ENCODE results near the gene CHEK1. TPM values are rescaled to one million over a fixed set of nuclear protein-coding genes. Genes with fewer than 3 reads are reported as not detected.

Gene CHEK1
- polyA plus RNA-seq, 1 experiment = 33.2 TPM

- CTCF ChIA-PET = no interaction called here
- TF ChIP-seq, protein P1, sequence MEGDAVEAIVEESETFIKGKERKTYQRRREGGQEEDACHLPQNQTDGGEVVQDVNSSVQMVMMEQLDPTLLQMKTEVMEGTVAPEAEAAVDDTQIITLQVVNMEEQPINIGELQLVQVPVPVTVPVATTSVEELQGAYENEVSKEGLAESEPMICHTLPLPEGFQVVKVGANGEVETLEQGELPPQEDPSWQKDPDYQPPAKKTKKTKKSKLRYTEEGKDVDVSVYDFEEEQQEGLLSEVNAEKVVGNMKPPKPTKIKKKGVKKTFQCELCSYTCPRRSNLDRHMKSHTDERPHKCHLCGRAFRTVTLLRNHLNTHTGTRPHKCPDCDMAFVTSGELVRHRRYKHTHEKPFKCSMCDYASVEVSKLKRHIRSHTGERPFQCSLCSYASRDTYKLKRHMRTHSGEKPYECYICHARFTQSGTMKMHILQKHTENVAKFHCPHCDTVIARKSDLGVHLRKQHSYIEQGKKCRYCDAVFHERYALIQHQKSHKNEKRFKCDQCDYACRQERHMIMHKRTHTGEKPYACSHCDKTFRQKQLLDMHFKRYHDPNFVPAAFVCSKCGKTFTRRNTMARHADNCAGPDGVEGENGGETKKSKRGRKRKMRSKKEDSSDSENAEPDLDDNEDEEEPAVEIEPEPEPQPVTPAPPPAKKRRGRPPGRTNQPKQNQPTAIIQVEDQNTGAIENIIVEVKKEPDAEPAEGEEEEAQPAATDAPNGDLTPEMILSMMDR (IDR thresholded peaks at IDR 0.05; ENCODE audit: low read depth, low read length) = no peak
- POLR2A ChIA-PET = no interaction called here
- no peak overlapping the region for H3K27ac ChIP-seq (ENCODE audit: low read depth, low read length)
- no peak overlapping the region for H3K4me3 ChIP-seq (ENCODE audit: low read depth, low read length)
- no peak for DNase-seq (ENCODE audit: low read depth, low spot score)
- H3K9me3 ChIP-seq (ENCODE audit: control insufficient read depth, insufficient read depth, low read length) = no peaks in the 10 kb centered on the region
- H3K27me3 ChIP-seq (ENCODE audit: control insufficient read depth, insufficient read depth, low read length) = no peaks in the 10 kb centered on the region
These were observed 1.9 kb upstream of the CHEK1 start for GRCh38 chr11:125623064-125623463.

- POLR2A ChIA-PET = interaction anchor here (0.6 to 1.5 kb wide), 6 partner anchors 9 to 263 kb away, joined by 3 to 11 read pairs (median 5); partner anchors contain the start of genes EI24, FEZ1, HYLS1 and STT3A
- CTCF ChIA-PET = interaction anchor here (0.8 to 1.2 kb wide), 2 partner anchors 30 to 43 kb away, joined by 3 to 4 read pairs; no protein-coding TSS in a partner anchor
- no peak for DNase-seq (ENCODE audit: low read depth, low spot score)
- H3K27ac ChIP-seq (ENCODE audit: low read depth, low read length) = peak overlapping the region; percentile 92
- H3K9me3 ChIP-seq (ENCODE audit: control insufficient read depth, insufficient read depth, low read length) = no peaks in the 10 kb centered on the region
- TF ChIP-seq, protein P1 (IDR thresholded peaks at IDR 0.05; ENCODE audit: low read depth, low read length) = no peak
- H3K27me3 ChIP-seq (ENCODE audit: control insufficient read depth, insufficient read depth, low read length) = no peaks in the 10 kb centered on the region
- peak overlapping the region; percentile 75 for H3K4me3 ChIP-seq (ENCODE audit: low read depth, low read length)
These were observed 264 bp downstream of the CHEK1 start for GRCh38 chr11:125625225-125625629.

- ChIA-PET POLR2A (interaction anchor here (0.8 to 1.5 kb wide), 5 partner anchors 9 to 262 kb away, joined by 3 to 11 read pairs (median 5); partner anchors contain the start of genes EI24, FEZ1, HYLS1 and STT3A), CTCF (interaction anchor here (0.6 to 1.2 kb wide), 4 partner anchors 11 to 44 kb away, joined by 3 to 4 read pairs (median 3); partner anchors contain the start of gene STT3A)
- Histone ChIP-seq H3K27ac (ENCODE audit: low read depth, low read length) (peak overlapping the region; percentile 92), H3K9me3 (ENCODE audit: control insufficient read depth, insufficient read depth, low read length) (no peaks in the 10 kb centered on the region), H3K27me3 (ENCODE audit: control insufficient read depth, insufficient read depth, low read length) (no peaks in the 10 kb centered on the region), H3K4me3 (ENCODE audit: low read depth, low read length) (peak overlapping the region; percentile 75)
- TF ChIP-seq, protein P1 (IDR thresholded peaks at IDR 0.05; ENCODE audit: low read depth, low read length) = no peak
- DNase-seq (ENCODE audit: low read depth, low spot score) = peak; percentile 59
These were observed 796 bp downstream of the CHEK1 start for GRCh38 chr11:125625630-125626287.

- Histone ChIP-seq H3K27me3 (ENCODE audit: control insufficient read depth, insufficient read depth, low read length) (no peaks in the 10 kb centered on the region), H3K9me3 (ENCODE audit: control insufficient read depth, insufficient read depth, low read length) (no peaks in the 10 kb centered on the region), H3K4me3 (ENCODE audit: low read depth, low read length) (peak overlapping the region; percentile 75), H3K27ac (ENCODE audit: low read depth, low read length) (peak overlapping the region; percentile 92)
- ChIA-PET CTCF (interaction anchor here (0.5 to 1.2 kb wide), 8 partner anchors 10 to 690 kb away, joined by 3 to 5 read pairs (median 3); partner anchors contain the start of gene STT3A), POLR2A (interaction anchor here (1.1 to 1.5 kb wide), 3 partner anchors 34 to 261 kb away, joined by 5 to 11 read pairs (median 5); partner anchors contain the start of genes EI24, HYLS1 and STT3A)
- DNase-seq (ENCODE audit: low read depth, low spot score) = peak; percentile 37
- TF ChIP-seq, protein P1 (IDR thresholded peaks at IDR 0.05; ENCODE audit: low read depth, low read length) = peak; percentile 35; the same call in 1 of the 2 replicates
These were observed 1.5 kb downstream of the CHEK1 start for GRCh38 chr11:125626288-125626950.
